NOMO-1 treated with dmso at 0.1 percent for 144 hours (cell line): ENCODE data around the gene C1orf87.

ENCODE experiments used
- DNase-seq: peaks from one replicate; lab custom pipeline; 2025; ENCODE audit not compliant: unreplicated experiment; lab: John Stamatoyannopoulos, UW

The C1orf87 gene

GRCh38 chr1:60065199-60065598 is 8.4 kb downstream of the C1orf87 start:
- peak; percentile 2 for DNase-seq

DNA sequence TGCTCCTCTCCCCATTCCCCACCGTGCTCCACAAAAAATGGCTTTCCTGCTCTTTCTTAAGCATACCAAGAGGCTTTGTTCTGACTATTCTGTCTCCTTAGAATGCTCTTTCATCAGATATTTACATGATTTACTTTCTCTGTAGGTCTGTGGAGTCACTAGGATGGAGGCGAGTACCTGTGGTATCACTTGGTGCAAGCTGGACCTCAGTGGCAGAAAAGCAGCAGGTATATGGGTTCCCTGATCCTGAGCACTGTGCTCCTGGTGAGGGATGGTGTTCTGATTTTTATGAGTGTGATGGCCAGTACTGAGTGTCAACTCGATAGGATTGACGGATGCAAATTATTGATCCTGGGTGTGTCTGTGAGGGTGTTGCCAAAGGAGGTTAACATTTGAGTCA is 10.0 kb downstream of the C1orf87 start:
- no peak for DNase-seq

- DNase-seq: no peak
These were observed 14.1 kb downstream of the C1orf87 start for GRCh38 chr1:60059468-60059867.

GRCh38 chr1:60055336-60055735 is 18.2 kb downstream of the C1orf87 start:
- DNase-seq: no peak

DNA sequence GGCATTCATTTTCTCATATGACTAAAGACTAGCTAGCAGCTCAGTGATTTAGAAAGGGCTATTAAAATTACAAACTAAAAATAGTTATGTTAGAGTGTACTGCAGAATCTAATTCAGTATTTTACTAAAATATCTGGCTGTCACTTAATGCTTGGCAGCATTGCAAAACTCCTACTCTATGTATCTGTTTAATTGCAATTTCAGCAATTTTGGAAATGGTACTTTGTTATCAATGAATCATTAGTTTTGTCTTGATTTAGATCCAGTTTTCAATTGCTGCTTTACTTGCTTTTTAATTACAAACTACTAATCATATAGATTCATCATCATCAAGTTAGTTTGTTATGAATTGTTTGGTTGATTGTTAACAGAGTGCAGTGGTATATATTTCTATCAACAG is 19.2 kb downstream of the C1orf87 start:
- DNase-seq: no peak

- DNase-seq: no peak
These were observed 21.0 kb downstream of the C1orf87 start for GRCh38 chr1:60052601-60053000.

GRCh38 chr1:60051191-60051590 is 22.4 kb downstream of the C1orf87 start:
- no peak for DNase-seq

DNA sequence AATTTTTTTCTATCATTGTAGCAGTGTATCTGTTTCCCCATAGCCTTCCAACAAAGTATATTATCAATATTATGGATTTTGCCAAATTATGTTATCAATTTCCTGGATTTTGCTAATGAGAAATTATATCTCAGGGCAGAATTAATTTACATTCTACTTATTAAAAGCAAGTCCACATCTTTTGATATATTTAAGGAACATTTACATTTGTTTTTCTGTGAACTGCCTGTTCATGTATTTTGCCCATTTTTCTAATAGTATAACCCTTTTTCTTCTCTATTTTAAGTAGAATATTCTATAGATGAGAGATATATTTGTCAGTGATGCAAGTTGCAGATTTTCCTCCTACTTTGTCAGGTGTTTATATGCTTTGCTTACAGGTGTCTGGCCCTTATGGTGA is 24.4 kb downstream of the C1orf87 start:
- DNase-seq: no peak

DNA sequence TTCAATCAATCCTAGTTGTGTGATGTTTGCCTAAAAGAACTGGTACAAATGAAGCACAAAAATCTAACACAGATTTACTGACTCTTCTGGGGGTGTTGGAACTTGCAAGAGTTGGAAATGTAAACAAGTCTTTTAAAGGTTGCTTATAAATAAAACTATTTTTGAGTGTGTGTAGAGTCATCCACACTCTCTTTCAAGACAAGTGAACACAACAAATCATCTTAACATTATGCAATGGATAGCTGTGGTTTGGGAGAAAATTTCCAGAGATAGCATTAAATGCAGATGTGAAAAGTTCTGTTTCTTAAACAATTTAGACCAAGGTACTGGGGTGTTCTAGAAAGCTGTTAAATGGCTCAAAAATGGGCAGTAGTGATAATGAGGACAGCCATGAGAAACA is 28.7 kb downstream of the C1orf87 start:
- no peak for DNase-seq

DNA sequence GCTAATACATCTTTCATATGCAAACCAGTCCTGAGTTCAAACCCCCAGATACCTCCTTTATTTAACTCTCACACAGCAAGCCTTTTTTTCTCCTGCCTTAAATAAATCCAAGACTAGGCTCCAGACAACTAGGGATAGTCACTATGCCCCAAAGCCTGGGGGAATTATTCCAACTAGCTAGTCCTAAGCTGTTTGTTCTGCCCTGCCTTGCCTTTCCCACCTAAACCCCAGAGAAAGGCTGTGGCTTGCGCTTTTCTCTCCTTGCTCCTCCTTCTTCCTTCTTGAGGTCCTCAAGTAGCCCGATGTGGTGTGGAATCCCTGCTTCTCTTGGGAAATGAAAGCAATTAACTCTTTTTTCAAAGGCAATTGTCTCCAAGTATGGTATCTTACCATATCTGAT is 31.8 kb downstream of the C1orf87 start:
- no peak for DNase-seq

DNA sequence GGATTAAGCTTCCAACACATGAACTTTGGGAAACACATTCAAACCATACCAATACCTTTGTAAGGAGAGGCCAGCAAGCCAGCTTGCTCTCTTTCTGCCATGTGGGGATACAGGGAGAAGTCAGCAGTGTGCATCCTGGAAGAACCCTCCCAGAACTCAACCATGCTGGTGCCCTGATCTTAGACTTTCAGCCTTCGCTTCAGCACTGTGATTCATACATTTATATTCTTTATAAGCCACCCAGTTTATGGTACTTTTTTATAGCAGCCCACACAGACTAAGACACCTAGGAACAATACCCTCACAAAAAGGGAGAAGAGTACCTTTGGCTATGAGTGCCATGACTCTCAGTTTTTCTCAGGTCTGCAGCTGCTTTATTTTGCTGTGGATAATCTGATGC is 35.9 kb downstream of the C1orf87 start:
- DNase-seq: no peak

- DNase-seq: no peak
These were observed 36.6 kb downstream of the C1orf87 start for GRCh38 chr1:60036856-60037460.

DNA sequence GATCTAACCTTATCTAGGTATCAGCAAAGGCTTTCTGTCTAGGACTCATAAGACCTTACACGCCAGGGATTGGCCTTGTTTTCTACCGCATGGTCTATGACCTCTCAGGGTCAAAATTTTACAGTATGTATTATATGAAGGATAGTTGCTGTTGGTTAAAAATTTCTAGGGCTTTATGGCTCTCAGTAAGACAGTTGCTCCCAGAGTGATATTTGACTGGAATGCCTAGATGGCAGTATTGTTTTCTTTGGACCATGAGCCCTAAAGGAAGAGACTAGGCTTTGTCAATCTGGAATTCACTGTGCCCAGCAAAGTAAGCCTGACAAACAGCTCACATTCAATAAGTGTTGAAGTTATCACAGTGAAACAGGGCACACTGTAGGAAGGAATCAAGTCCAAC is 37.6 kb downstream of the C1orf87 start:
- no peak for DNase-seq

GRCh38 chr1:60034999-60035398 is 38.6 kb downstream of the C1orf87 start:
- no peak for DNase-seq

DNA sequence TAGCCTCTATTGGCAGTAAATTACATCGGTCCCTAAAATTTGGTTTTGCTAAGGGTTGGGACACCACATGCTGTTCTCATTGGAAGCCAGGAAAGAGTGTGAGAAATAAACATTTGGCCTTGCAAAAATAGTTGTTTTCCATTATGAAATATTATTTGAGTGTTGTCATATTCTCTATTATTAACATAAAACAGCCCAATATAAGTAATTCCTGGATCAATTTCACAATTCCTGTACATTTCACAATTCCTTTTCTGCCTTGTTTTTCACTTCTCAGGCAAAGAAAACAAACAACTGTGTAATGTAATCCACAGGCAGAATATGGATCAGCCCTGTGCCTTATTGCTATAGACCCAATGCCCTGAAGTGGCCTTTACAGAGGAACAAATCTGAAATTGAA is 40.5 kb downstream of the C1orf87 start:
- no peak for DNase-seq

- no peak for DNase-seq
These were observed 42.4 kb downstream of the C1orf87 start for GRCh38 chr1:60031146-60031545.

DNA sequence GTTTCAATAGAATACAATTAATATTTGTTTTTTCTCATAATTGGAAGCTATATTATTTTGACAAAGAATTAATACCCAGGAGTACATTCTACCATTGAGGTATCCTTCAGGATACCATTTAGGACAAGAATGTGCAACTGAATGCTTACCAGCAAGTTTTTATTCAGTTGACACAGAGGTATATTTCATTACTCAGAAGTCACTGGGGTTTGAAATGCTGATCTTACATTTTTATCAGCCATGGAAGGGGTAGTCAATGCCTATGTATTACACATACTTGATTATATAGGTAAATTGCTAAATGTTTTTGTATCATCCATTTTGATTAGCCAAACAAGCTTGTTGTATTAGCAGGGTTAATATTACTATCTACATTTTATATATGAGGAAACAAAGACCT is 48.0 kb downstream of the C1orf87 start:
- DNase-seq: no peak

DNA sequence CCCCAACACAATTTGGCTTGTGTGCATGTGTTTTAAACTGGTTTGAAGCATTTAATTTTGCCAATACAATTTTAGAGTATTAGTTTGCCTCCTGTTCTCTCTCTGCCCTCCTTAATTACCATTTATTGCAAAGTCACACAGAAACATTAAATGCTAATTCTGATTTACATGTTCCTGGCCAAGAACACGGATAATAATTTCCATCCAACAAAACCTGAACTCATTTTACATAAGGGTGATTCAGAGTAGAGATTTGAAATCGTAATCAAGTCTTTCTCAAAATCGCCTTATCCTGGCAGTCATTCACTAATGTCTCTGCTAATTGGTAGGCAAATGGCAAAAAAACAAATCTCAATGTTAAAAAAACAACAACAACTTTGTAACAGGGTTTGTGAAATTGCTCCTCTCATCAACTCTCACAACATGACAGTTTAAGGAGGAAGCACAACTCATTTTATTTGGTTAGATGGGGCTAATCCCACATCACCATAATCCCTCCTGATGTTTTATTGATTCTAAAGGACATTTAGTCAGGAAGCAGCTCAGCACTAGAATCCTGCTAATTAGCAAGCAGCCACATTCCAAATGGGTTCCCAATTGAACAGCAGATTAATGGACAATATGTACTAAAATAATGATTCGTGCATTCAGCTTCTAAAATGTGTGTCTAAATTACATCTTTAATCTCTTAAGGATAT is 55.9 kb downstream of the C1orf87 start:
- DNase-seq: no peak

- DNase-seq: no peak
These were observed 62.9 kb downstream of the C1orf87 start for GRCh38 chr1:60010690-60011089.

DNA sequence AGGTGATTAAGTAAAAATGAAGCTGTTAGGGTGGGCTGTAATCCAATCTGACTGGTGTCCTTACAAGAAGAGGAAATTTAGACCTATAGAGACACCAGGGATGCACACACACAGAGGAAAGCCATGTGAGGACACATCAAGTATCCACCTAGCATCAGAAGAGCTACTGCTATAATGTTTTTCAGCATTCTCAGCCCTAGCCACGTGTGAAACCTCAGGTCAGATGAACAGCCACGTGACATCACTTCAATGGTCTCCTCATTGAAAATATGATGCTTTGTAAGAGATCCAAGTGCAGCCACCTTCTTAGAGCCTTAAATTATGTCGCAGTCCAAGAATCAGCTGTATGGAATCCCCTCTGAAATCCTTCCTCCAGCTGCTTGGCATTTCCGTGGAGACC is 65.1 kb downstream of the C1orf87 start:
- DNase-seq: no peak

GRCh38 chr1:60000625-60001024 is 72.9 kb downstream of the C1orf87 start:
- no peak for DNase-seq

DNA sequence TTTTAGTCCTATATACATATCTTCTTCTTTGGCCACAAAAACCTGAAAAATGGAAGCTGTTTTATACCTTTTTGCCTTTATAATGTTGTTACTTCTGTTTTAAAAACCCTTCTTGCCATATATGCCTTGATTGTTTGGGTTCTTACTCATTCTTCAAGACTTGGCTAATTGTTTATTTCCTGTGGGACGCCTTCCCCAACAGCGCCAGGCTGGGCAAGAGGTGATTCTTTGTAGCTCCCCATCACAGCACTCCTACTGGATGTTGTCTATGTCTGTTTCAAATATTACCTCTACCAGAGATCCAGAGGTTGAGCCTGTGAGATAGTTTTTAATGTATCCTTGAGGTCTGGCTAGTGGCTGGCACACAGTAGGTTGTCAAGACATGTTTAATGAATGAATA is 73.8 kb downstream of the C1orf87 start:
- no peak for DNase-seq

- no peak for DNase-seq
These were observed 74.6 kb downstream of the C1orf87 start for GRCh38 chr1:59999006-59999405.
